ENCODE measurements around the gene REC114. TPM values are rescaled to one million over a fixed set of nuclear protein-coding genes. Genes with fewer than 3 reads are reported as not detected.
"Not testable (repeated sequence)": the region's sequence is repeated elsewhere in the genome, so short reads cannot be mapped to it uniquely, and the experiment has no call there.

REC114 gene
- total and polyA plus RNA-seq, 9 donors, result 0.14 TPM; not detected in 8

DNA sequence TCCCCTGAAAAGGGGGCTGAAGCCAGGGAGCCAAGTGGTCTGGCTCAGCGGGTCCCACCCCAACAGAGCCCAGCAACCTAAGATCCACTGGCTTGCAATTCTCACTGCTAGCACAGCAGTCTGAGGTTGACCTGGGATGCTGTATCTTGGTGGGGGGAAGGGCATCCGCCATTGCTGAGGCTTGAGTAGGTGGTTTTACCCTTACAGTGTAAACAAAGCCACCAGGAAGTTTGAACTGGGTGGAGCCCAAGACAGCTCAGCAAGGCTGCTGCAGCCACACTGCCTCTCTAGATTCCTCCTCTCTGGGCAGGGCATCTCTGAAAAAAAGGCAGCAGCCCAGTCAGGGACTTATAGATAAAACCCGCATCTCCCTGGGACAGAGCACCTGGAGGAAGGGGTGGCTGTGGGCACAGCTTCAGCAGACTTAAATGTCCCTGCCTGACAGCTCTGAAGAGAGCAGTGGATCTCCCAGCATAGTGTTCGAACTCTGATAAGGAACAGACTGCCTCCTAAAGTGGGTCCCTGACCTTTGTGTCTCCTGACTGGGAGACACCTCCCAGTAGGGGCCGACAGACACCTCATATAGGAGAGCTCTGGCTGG, 5.3 kb downstream of the REC114 start:
- H3K9me3 ChIP-seq (replicated peaks; ENCODE audit: control insufficient read depth, low read depth, low read length); H3K27me3 ChIP-seq (ENCODE audit: control insufficient read depth, insufficient read depth, low read length); H3K27ac ChIP-seq (ENCODE audit: low read length); H3K4me1 ChIP-seq (ENCODE audit: control insufficient read depth, insufficient read depth, low read length); H3K4me3 ChIP-seq (ENCODE audit: low read length); DNase-seq; H3K36me3 ChIP-seq (ENCODE audit: control insufficient read depth, insufficient read depth, low read length): not testable (repeated sequence)
- WGBS (ENCODE audit: insufficient coverage), result 57% methylated on average over 3 of the region's 5 CpGs

DNA sequence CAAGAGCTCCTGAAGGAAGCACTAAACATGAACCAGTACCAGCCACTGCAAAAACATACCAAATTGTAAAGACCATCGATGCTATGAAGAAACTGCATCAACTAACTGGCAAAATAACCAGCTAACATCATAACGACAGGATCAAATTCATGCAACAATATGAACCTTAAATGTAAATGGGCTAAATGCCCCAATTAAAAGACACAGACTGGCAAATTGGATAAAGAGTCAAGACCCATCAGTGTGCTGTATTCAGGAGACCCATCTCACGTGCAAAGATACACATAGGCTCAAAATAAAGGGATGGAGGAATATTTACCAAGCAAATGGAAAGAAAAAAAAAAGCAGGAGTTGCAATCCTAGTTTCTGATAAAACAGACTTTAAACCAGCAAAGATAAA, 7.0 kb downstream of the REC114 start:
- not testable (repeated sequence) for H3K27me3 ChIP-seq (ENCODE audit: control insufficient read depth, insufficient read depth, low read length); H3K4me3 ChIP-seq (ENCODE audit: low read length); H3K36me3 ChIP-seq (ENCODE audit: control insufficient read depth, insufficient read depth, low read length); H3K9me3 ChIP-seq (replicated peaks; ENCODE audit: control insufficient read depth, low read depth, low read length); H3K4me1 ChIP-seq (ENCODE audit: control insufficient read depth, insufficient read depth, low read length); H3K27ac ChIP-seq (ENCODE audit: low read length); DNase-seq
- 100% methylated on average over 2 of the region's 3 CpGs for WGBS (ENCODE audit: insufficient coverage)

DNA sequence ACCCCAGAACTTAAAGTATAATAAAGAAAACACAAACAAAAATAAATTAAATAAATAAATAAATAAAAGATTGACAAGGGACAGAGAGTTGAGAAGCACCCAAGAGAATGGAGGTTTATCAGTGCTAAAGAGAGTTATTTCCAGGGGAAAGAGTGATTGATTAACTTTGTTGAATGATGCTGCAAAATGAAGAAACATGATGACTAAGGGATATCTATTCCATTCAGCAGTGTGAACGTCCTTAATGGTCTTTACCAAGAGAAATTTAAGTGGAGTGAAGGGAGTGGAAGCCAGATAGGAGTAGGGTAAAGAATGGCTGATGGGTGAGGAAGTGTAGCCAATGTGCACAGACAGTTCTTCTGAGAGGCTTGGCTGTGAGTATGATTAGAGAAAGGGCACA, 11.1 kb downstream of the REC114 start:
- no peak overlapping the region for H3K4me3 ChIP-seq (ENCODE audit: low read length)
- 13% methylated on average over 1 of the region's 1 CpG for WGBS (ENCODE audit: insufficient coverage)
- no peaks in the 10 kb centered on the region for H3K27me3 ChIP-seq (ENCODE audit: control insufficient read depth, insufficient read depth, low read length)
- H3K4me1 ChIP-seq (ENCODE audit: control insufficient read depth, insufficient read depth, low read length), result no peaks in the 10 kb centered on the region
- no peak for DNase-seq
- H3K9me3 ChIP-seq (replicated peaks; ENCODE audit: control insufficient read depth, low read depth, low read length), result no peaks in the 10 kb centered on the region
- H3K36me3 ChIP-seq (ENCODE audit: control insufficient read depth, insufficient read depth, low read length), result no peaks in the 10 kb centered on the region
- no peak overlapping the region for H3K27ac ChIP-seq (ENCODE audit: low read length)

DNA sequence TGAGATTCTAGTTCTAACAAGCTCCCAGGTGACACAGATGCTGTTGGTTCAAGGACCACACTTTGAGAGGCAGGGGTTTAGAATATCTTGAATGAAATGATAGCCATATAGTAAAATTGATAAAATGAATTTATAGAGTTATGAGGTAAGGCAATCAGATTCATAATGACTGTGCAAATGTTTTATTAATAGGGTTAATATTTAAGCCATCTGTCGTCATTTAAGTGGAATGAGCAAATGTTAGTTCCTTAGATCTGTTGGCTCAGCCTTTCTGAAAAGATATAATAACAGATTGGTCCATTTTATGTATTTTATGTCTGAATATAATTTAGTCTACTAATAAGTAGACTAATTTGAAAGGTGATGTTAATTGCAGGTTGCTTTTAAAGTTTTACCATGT, 12.9 kb downstream of the REC114 start:
- Histone ChIP-seq H3K4me1 (ENCODE audit: control insufficient read depth, insufficient read depth, low read length) (no peaks in the 10 kb centered on the region), H3K27me3 (ENCODE audit: control insufficient read depth, insufficient read depth, low read length) (no peaks in the 10 kb centered on the region), H3K4me3 (ENCODE audit: low read length) (no peak overlapping the region), H3K27ac (ENCODE audit: low read length) (no peak overlapping the region), H3K36me3 (ENCODE audit: control insufficient read depth, insufficient read depth, low read length) (no peaks in the 10 kb centered on the region), H3K9me3 (replicated peaks; ENCODE audit: control insufficient read depth, low read depth, low read length) (no peaks in the 10 kb centered on the region)
- no CpG with 5 or more reads among the region's 1 CpG for WGBS (ENCODE audit: insufficient coverage)
- DNase-seq, result no peak

DNA sequence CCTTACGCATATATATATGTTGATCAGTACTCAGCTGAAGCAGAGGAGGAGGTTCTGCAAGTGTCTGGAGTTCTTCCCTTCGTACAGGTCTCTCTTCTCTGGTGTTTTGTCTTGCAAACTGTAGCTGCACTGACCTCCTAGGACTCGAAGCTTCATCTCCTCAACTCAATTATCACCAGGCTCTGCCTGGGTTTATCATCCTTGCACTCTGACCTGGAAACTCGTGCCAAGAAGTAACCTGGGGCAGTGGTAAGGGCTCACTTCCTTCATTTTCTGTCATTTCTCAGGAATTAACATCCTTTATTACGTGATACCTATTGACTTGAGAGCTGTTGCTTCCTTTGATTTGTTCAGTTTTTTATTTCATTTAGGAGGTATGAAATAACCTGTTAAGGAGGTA, 14.4 kb downstream of the REC114 start:
- Histone ChIP-seq H3K36me3 (ENCODE audit: control insufficient read depth, insufficient read depth, low read length) (no peaks in the 10 kb centered on the region), H3K4me3 (ENCODE audit: low read length) (no peak overlapping the region), H3K4me1 (ENCODE audit: control insufficient read depth, insufficient read depth, low read length) (no peaks in the 10 kb centered on the region), H3K9me3 (replicated peaks; ENCODE audit: control insufficient read depth, low read depth, low read length) (no peaks in the 10 kb centered on the region), H3K27ac (ENCODE audit: low read length) (no peak overlapping the region), H3K27me3 (ENCODE audit: control insufficient read depth, insufficient read depth, low read length) (no peaks in the 10 kb centered on the region)
- no peak for DNase-seq
- WGBS (ENCODE audit: insufficient coverage), result 14% methylated on average over 2 of the region's 5 CpGs

DNA sequence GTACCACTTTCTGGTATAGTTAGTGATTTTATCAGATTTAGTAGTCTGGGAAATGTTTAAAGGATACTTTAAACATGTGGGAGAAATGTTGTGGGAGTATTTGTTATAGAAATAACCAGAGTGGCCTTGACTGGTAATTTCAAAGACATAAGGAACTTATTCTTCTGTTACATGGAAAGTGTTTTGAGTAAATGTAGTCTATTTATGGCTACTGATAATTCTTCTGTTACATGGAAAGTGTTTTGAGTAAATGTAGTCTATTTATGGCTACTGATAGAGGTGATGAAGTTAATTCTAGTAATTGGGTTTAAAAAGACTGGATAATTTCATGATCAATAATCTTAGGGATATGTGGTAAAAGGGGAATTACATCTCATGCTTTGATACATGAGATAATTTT, 17.7 kb downstream of the REC114 start:
- H3K4me1 ChIP-seq (ENCODE audit: control insufficient read depth, insufficient read depth, low read length), result no peaks in the 10 kb centered on the region
- DNase-seq, result no peak
- no peak overlapping the region for H3K27ac ChIP-seq (ENCODE audit: low read length)
- peaks cover 2% of the 10 kb centered on the region for H3K27me3 ChIP-seq (ENCODE audit: control insufficient read depth, insufficient read depth, low read length)
- no peaks in the 10 kb centered on the region for H3K36me3 ChIP-seq (ENCODE audit: control insufficient read depth, insufficient read depth, low read length)
- no peaks in the 10 kb centered on the region for H3K9me3 ChIP-seq (replicated peaks; ENCODE audit: control insufficient read depth, low read depth, low read length)
- no peak overlapping the region for H3K4me3 ChIP-seq (ENCODE audit: low read length)

DNA sequence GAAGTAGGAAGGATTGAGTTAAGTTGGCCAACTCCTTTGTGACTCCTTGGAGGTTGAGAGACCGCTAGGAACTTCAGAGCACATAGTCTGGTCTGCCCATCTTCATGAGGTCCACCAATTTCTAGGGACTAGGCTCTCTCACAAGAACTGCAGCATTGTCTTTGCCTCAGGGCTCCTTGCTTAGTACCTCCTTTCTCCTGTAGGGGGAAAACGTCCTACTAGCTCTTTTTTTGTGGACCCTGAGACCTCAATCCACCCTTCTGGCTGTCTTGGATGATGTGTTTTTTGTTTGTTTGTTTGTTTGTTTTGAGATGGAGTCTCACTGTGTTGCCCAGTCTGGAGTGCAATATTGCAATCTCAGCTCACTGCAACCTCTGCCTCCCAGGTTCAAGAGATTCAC, 21.6 kb downstream of the REC114 start:
- Histone ChIP-seq H3K36me3 (ENCODE audit: control insufficient read depth, insufficient read depth, low read length) (no peaks in the 10 kb centered on the region), H3K9me3 (replicated peaks; ENCODE audit: control insufficient read depth, low read depth, low read length) (no peaks in the 10 kb centered on the region), H3K27me3 (ENCODE audit: control insufficient read depth, insufficient read depth, low read length) (peaks cover 2% of the 10 kb centered on the region), H3K27ac (ENCODE audit: low read length) (no peak overlapping the region), H3K4me3 (ENCODE audit: low read length) (no peak overlapping the region), H3K4me1 (ENCODE audit: control insufficient read depth, insufficient read depth, low read length) (no peaks in the 10 kb centered on the region)
- no peak for DNase-seq
- WGBS (ENCODE audit: insufficient coverage), result no CpG with 5 or more reads among the region's 2 CpGs

DNA sequence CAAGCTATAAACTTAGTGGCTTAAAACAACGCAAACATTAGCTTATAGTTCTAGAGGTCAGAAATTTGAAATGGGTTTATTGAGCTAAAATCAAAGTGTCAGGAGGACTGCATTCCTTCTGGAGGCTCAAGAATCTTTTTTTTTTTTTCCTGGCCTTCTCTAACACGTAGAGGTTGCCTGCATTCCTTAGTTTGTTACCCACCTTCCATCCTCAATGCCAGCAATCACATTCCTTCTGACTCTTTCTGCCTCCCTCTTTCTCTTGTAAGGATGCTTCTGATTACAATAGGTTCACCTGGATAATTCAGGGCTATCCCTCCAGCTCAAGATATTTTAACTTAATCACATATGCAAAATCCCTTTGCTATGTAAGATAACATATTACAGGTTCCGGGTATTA, 24.8 kb downstream of the REC114 start:
- Histone ChIP-seq H3K4me1 (ENCODE audit: control insufficient read depth, insufficient read depth, low read length) (no peaks in the 10 kb centered on the region), H3K27ac (ENCODE audit: low read length) (no peak overlapping the region), H3K27me3 (ENCODE audit: control insufficient read depth, insufficient read depth, low read length) (peaks cover 2% of the 10 kb centered on the region), H3K9me3 (replicated peaks; ENCODE audit: control insufficient read depth, low read depth, low read length) (no peaks in the 10 kb centered on the region), H3K36me3 (ENCODE audit: control insufficient read depth, insufficient read depth, low read length) (no peaks in the 10 kb centered on the region), H3K4me3 (ENCODE audit: low read length) (no peak overlapping the region)
- no peak for DNase-seq
- WGBS (ENCODE audit: insufficient coverage), result 67% methylated on average over 1 of the region's 3 CpGs

DNA sequence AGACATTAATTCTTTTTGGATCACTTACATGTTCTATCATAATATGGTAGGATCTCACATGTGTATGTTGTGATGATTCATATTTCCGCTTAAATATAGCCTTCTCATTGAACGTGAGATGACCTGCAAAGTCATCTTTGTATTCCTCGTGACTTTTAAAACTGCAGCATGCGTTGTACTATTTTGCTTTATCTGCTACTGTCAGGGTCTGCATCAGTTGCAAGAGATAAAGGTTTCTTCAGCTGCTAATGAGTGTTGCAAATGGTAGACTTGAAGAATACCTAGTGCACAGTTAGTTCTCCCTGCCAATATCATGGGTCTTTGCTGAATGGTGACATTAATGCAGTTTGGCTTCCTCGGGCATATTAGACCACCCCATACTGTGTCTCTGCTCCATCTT, 31.8 kb downstream of the REC114 start:
- no peak overlapping the region for H3K4me3 ChIP-seq (ENCODE audit: low read length)
- H3K27me3 ChIP-seq (ENCODE audit: control insufficient read depth, insufficient read depth, low read length), result peaks cover 4% of the 10 kb centered on the region
- H3K4me1 ChIP-seq (ENCODE audit: control insufficient read depth, insufficient read depth, low read length), result no peaks in the 10 kb centered on the region
- no peaks in the 10 kb centered on the region for H3K9me3 ChIP-seq (replicated peaks; ENCODE audit: control insufficient read depth, low read depth, low read length)
- 67% methylated on average over 1 of the region's 5 CpGs for WGBS (ENCODE audit: insufficient coverage)
- no peak overlapping the region for H3K27ac ChIP-seq (ENCODE audit: low read length)
- no peaks in the 10 kb centered on the region for H3K36me3 ChIP-seq (ENCODE audit: control insufficient read depth, insufficient read depth, low read length)
- no peak for DNase-seq

DNA sequence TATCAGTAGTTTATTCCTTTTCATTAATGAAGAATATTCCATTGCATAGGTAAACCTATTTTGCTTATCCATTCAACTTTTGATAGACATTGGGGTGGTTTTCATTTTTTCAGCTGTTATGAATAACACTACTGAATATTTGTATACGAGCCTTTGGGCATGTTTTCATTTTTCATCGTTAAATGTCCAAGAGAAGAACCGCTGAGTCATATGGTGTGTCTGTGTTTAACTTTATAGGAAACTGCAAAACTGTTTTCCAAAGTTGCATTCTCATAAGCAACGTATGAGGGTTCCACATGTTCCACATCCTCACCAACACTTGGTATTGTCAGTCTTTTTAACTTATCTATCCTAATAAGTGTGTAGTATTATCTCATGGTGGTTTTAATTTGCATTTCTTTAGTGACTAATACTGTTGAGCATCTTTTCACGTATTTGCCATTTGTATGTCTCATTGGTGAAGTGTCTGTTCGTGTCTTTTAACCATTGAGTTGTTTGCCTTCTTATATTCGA, 33.8 kb downstream of the REC114 start:
- Histone ChIP-seq H3K4me3 (ENCODE audit: low read length) (no peak overlapping the region), H3K4me1 (ENCODE audit: control insufficient read depth, insufficient read depth, low read length) (no peaks in the 10 kb centered on the region), H3K9me3 (replicated peaks; ENCODE audit: control insufficient read depth, low read depth, low read length) (no peaks in the 10 kb centered on the region), H3K36me3 (ENCODE audit: control insufficient read depth, insufficient read depth, low read length) (no peaks in the 10 kb centered on the region), H3K27ac (ENCODE audit: low read length) (no peak overlapping the region), H3K27me3 (ENCODE audit: control insufficient read depth, insufficient read depth, low read length) (peaks cover 4% of the 10 kb centered on the region)
- DNase-seq, result no peak
- no CpG with 5 or more reads among the region's 7 CpGs for WGBS (ENCODE audit: insufficient coverage)

DNA sequence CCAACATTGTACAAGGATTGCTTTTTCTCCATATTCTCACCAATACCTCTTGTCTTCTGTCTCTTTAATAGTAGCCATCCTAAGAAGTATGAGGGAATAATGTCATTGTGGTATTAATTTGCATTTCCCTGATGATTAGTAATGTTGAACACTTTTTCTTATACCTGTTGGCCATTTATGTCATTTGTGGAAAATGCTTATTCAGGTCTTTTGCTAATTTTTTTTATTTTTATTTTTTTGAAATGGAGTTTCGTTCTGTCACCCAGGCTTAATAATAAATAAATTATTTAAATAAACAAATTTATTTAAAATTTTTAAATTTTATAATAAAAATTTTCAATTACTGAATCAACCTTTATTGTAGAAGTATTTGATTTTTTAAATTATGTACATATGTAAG, 37.1 kb downstream of the REC114 start:
- Histone ChIP-seq H3K4me3 (ENCODE audit: low read length) (no peak overlapping the region), H3K27ac (ENCODE audit: low read length) (no peak overlapping the region), H3K4me1 (ENCODE audit: control insufficient read depth, insufficient read depth, low read length) (no peaks in the 10 kb centered on the region), H3K9me3 (replicated peaks; ENCODE audit: control insufficient read depth, low read depth, low read length) (no peaks in the 10 kb centered on the region), H3K36me3 (ENCODE audit: control insufficient read depth, insufficient read depth, low read length) (no peaks in the 10 kb centered on the region), H3K27me3 (ENCODE audit: control insufficient read depth, insufficient read depth, low read length) (peaks cover 2% of the 10 kb centered on the region)
- WGBS (ENCODE audit: insufficient coverage), result no CpG with 5 or more reads among the region's 1 CpG
- DNase-seq, result no peak

Measured in muscle of leg (tissue), 11 donors.